ENCODE data around the gene SPEN. TPM values are rescaled to one million over a fixed set of nuclear protein-coding genes. Genes with fewer than 3 reads are reported as not detected.

Gene SPEN
- polyA plus RNA-seq, 1 donor from 2014 or later, result 7.1 TPM

DNA sequence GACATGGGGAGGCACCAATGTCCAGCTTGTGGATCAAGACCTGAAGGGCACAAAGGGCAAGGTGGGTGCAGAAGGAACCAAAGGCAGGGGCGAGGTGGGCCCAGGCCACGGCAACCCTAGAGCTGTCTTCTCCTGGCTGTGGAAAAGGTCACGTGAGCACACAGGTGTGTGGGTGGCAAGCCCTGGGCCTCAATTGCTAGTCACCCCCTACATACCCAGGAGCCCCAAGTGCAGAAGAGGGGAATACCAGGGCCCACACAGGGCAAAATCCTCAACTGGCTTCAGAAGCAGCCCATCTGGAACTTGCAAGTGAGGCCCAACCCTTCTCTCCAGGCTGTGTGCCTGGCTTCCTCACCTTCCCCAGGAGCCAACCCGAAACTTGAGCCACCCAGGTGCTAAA lies 102.8 kb downstream of the SPEN start:
- no peak overlapping the region for H2AFZ ChIP-seq (ENCODE audit: low read depth, low read length)
- H3K27ac ChIP-seq (ENCODE audit: low read length), result no peak overlapping the region
- H3F3A ChIP-seq (ENCODE audit: insufficient read depth, low read length, poor library complexity, severe bottlenecking), result no peaks in the 10 kb centered on the region
- H3K9me2 ChIP-seq (ENCODE audit: insufficient read depth, low read length), result no peaks in the 10 kb centered on the region
- H3K36me3 ChIP-seq (ENCODE audit: insufficient read depth, low read length), result no peaks in the 10 kb centered on the region
- peaks cover 10% of the 10 kb centered on the region for H3K79me2 ChIP-seq (replicated peaks; ENCODE audit: insufficient read depth, low read length)
- no peak for TF ChIP-seq MXI1 (conservative IDR thresholded peaks at IDR 0.05; ENCODE audit: poor library complexity, severe bottlenecking)
- no peak for TF ChIP-seq EZH2 (IDR thresholded peaks at IDR 0.05; ENCODE audit: borderline replicate concordance, insufficient read depth, low read length, poor library complexity, severe bottlenecking)
- no peak for TF ChIP-seq SMC3 (conservative IDR thresholded peaks at IDR 0.05; ENCODE audit: poor library complexity)
- TF ChIP-seq POLR2AphosphoS5 (IDR thresholded peaks at IDR 0.05), result no peak
- TF ChIP-seq EP300 (conservative IDR thresholded peaks at IDR 0.05; ENCODE audit: poor library complexity, severe bottlenecking), result no peak
- TF ChIP-seq, protein P1, sequence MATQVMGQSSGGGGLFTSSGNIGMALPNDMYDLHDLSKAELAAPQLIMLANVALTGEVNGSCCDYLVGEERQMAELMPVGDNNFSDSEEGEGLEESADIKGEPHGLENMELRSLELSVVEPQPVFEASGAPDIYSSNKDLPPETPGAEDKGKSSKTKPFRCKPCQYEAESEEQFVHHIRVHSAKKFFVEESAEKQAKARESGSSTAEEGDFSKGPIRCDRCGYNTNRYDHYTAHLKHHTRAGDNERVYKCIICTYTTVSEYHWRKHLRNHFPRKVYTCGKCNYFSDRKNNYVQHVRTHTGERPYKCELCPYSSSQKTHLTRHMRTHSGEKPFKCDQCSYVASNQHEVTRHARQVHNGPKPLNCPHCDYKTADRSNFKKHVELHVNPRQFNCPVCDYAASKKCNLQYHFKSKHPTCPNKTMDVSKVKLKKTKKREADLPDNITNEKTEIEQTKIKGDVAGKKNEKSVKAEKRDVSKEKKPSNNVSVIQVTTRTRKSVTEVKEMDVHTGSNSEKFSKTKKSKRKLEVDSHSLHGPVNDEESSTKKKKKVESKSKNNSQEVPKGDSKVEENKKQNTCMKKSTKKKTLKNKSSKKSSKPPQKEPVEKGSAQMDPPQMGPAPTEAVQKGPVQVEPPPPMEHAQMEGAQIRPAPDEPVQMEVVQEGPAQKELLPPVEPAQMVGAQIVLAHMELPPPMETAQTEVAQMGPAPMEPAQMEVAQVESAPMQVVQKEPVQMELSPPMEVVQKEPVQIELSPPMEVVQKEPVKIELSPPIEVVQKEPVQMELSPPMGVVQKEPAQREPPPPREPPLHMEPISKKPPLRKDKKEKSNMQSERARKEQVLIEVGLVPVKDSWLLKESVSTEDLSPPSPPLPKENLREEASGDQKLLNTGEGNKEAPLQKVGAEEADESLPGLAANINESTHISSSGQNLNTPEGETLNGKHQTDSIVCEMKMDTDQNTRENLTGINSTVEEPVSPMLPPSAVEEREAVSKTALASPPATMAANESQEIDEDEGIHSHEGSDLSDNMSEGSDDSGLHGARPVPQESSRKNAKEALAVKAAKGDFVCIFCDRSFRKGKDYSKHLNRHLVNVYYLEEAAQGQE (IDR thresholded peaks at IDR 0.05; ENCODE audit: borderline replicate concordance), result no peak
- TF ChIP-seq, protein P2, sequence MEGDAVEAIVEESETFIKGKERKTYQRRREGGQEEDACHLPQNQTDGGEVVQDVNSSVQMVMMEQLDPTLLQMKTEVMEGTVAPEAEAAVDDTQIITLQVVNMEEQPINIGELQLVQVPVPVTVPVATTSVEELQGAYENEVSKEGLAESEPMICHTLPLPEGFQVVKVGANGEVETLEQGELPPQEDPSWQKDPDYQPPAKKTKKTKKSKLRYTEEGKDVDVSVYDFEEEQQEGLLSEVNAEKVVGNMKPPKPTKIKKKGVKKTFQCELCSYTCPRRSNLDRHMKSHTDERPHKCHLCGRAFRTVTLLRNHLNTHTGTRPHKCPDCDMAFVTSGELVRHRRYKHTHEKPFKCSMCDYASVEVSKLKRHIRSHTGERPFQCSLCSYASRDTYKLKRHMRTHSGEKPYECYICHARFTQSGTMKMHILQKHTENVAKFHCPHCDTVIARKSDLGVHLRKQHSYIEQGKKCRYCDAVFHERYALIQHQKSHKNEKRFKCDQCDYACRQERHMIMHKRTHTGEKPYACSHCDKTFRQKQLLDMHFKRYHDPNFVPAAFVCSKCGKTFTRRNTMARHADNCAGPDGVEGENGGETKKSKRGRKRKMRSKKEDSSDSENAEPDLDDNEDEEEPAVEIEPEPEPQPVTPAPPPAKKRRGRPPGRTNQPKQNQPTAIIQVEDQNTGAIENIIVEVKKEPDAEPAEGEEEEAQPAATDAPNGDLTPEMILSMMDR (IDR thresholded peaks at IDR 0.05; ENCODE audit: poor library complexity, severe bottlenecking), result no peak
- no peak for TF ChIP-seq TAF1 (IDR thresholded peaks at IDR 0.05; ENCODE audit: low read depth)
- no peak for TF ChIP-seq RAD21 (conservative IDR thresholded peaks at IDR 0.05)
- no peak overlapping the region for H3K4me2 ChIP-seq (ENCODE audit: low read length)
- H3K9me3 ChIP-seq (ENCODE audit: low read length), result no peaks in the 10 kb centered on the region
- H3K4me3 ChIP-seq (ENCODE audit: low read length), result no peak overlapping the region
- H4K20me1 ChIP-seq (ENCODE audit: insufficient read depth), result peaks cover 7% of the 10 kb centered on the region
- no peak overlapping the region for H3K9ac ChIP-seq (ENCODE audit: low read length)
- no peaks in the 10 kb centered on the region for H3K27me3 ChIP-seq (ENCODE audit: insufficient read depth, low read depth, low read length)

DNA sequence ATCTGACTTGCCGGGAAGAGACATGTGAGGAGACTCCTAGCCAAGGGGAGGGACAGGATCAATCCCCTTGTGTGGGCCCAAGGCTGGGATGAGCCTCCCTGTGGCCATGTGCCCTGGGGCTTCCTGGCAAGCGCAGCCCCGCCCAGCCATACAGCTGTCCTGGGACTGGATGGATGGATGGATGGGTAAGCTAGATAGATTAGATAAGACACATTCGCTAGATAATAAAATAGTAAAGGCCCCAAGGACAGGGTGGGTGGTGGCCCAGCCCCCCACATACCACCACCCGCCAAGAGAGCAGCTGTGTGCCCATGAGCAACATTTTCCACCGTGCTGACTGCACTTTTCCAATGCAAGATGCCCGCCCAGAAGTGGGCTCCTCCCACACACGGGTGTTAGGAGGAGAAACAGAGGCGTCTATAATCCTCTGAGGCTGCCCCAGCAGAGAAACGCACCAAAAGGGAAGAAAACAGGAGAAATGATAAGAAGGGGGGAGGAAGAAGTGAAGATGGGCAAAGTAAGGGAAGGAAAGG lies 103.3 kb downstream of the SPEN start:
- Histone ChIP-seq H3K27ac (ENCODE audit: low read length) (no peak overlapping the region), H3K9me2 (ENCODE audit: insufficient read depth, low read length) (no peaks in the 10 kb centered on the region), H4K20me1 (ENCODE audit: insufficient read depth) (peaks cover 7% of the 10 kb centered on the region), H3K4me2 (ENCODE audit: low read length) (no peak overlapping the region), H3K36me3 (ENCODE audit: insufficient read depth, low read length) (no peaks in the 10 kb centered on the region), H3K9ac (ENCODE audit: low read length) (no peak overlapping the region), H3K79me2 (replicated peaks; ENCODE audit: insufficient read depth, low read length) (peaks cover 10% of the 10 kb centered on the region), H3K4me3 (ENCODE audit: low read length) (no peak overlapping the region), H3F3A (ENCODE audit: insufficient read depth, low read length, poor library complexity, severe bottlenecking) (no peaks in the 10 kb centered on the region), H3K27me3 (ENCODE audit: insufficient read depth, low read depth, low read length) (no peaks in the 10 kb centered on the region), H2AFZ (ENCODE audit: low read depth, low read length) (no peak overlapping the region), H3K9me3 (ENCODE audit: low read length) (no peaks in the 10 kb centered on the region)
- no peak for TF ChIP-seq RAD21 (conservative IDR thresholded peaks at IDR 0.05)
- TF ChIP-seq, protein P1 (IDR thresholded peaks at IDR 0.05; ENCODE audit: borderline replicate concordance), result no peak
- TF ChIP-seq, protein P2 (IDR thresholded peaks at IDR 0.05; ENCODE audit: poor library complexity, severe bottlenecking), result no peak
- TF ChIP-seq EP300 (conservative IDR thresholded peaks at IDR 0.05; ENCODE audit: poor library complexity, severe bottlenecking), result no peak
- no peak for TF ChIP-seq SMC3 (conservative IDR thresholded peaks at IDR 0.05; ENCODE audit: poor library complexity)
- no peak for TF ChIP-seq EZH2 (IDR thresholded peaks at IDR 0.05; ENCODE audit: borderline replicate concordance, insufficient read depth, low read length, poor library complexity, severe bottlenecking)
- no peak for TF ChIP-seq MXI1 (conservative IDR thresholded peaks at IDR 0.05; ENCODE audit: poor library complexity, severe bottlenecking)
- TF ChIP-seq TAF1 (IDR thresholded peaks at IDR 0.05; ENCODE audit: low read depth), result no peak
- TF ChIP-seq POLR2AphosphoS5 (IDR thresholded peaks at IDR 0.05), result no peak

All from neural cell (in vitro differentiated cells).